ENCODE data around the gene DCLK3.

DNA sequence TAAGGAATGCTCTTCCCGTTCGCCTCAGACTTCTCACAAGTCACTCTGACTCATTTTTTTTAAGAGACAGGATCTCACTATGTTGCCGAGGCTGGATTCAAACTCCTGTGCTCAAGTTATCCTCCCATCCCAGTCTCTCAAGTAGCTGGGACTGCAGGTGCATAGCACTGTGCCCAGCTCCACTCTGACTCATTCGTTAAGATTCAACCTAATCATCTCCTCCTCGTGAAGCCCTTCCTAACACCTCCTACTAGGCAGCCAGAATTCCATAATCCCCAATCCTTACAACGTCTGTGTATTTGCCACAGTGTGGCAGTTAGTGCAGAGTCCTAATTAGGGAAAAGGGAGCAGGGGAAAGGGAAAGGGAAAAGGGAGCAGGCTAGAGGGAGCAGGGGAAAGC lies 26.4 kb upstream of the DCLK3 start:
- TF ChIP-seq, protein P1, sequence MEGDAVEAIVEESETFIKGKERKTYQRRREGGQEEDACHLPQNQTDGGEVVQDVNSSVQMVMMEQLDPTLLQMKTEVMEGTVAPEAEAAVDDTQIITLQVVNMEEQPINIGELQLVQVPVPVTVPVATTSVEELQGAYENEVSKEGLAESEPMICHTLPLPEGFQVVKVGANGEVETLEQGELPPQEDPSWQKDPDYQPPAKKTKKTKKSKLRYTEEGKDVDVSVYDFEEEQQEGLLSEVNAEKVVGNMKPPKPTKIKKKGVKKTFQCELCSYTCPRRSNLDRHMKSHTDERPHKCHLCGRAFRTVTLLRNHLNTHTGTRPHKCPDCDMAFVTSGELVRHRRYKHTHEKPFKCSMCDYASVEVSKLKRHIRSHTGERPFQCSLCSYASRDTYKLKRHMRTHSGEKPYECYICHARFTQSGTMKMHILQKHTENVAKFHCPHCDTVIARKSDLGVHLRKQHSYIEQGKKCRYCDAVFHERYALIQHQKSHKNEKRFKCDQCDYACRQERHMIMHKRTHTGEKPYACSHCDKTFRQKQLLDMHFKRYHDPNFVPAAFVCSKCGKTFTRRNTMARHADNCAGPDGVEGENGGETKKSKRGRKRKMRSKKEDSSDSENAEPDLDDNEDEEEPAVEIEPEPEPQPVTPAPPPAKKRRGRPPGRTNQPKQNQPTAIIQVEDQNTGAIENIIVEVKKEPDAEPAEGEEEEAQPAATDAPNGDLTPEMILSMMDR (IDR thresholded peaks at IDR 0.05; ENCODE audit: insufficient read depth, low read length): no peak
- TF ChIP-seq POLR2AphosphoS5 (IDR thresholded peaks at IDR 0.05; ENCODE audit: low read depth) (no peak), REST (IDR thresholded peaks at IDR 0.05; ENCODE audit: insufficient replicate concordance, low read depth) (no peak), SPI1 (IDR thresholded peaks at IDR 0.05; ENCODE audit: borderline replicate concordance, low read depth) (no peak)
